HG02884 (cell line): ENCODE data around the gene UGT3A2.

Experiments used
- ATAC-seq: cut with Tn5 transposase; IDR thresholded peaks from one replicate; pipeline ENCODE4 v1.9.1; 2021; ENCODE audit warnings: mild to moderate bottlenecking, moderate library complexity; ENCODE audit not compliant: unreplicated experiment

Gene UGT3A2

GRCh38 chr5:36013182-36013581 lies 53.5 kb downstream of the UGT3A2 start:
- no peak for ATAC-seq

GRCh38 chr5:36009698-36010097 lies 57.0 kb downstream of the UGT3A2 start:
- no peak for ATAC-seq

- no peak for ATAC-seq
These were observed 59.3 kb downstream of the UGT3A2 start for GRCh38 chr5:36007366-36007765.

GRCh38 chr5:36006163-36006562 lies 60.5 kb downstream of the UGT3A2 start:
- ATAC-seq = no peak

GRCh38 chr5:36001032-36001431 lies 65.7 kb downstream of the UGT3A2 start:
- ATAC-seq = no peak

- no peak for ATAC-seq
These were observed 67.1 kb downstream of the UGT3A2 start for GRCh38 chr5:35999547-35999946.

- no peak for ATAC-seq
These were observed 70.6 kb downstream of the UGT3A2 start for GRCh38 chr5:35996076-35996475.

GRCh38 chr5:35990941-35991611 lies 75.6 kb downstream of the UGT3A2 start, which contains the start of gene UGT3A1:
Gene UGT3A1, minus strand, starts transcription at chr5:35991390. Its CDS starts 150 bp downstream, at chr5:35991240.
- ATAC-seq = no peak

- ATAC-seq = no peak
These were observed 76.2 kb downstream of the UGT3A2 start for GRCh38 chr5:35990520-35990919.

- no peak for ATAC-seq
These were observed 78.2 kb downstream of the UGT3A2 start for GRCh38 chr5:35988529-35988928.

GRCh38 chr5:35987776-35988175 lies 78.9 kb downstream of the UGT3A2 start:
- no peak for ATAC-seq
